Measurements from ENCODE around the gene IRF2BP2.
A peak's percentile ranks its signal among the peaks of the same experiment; 100 is the strongest.

DNA sequence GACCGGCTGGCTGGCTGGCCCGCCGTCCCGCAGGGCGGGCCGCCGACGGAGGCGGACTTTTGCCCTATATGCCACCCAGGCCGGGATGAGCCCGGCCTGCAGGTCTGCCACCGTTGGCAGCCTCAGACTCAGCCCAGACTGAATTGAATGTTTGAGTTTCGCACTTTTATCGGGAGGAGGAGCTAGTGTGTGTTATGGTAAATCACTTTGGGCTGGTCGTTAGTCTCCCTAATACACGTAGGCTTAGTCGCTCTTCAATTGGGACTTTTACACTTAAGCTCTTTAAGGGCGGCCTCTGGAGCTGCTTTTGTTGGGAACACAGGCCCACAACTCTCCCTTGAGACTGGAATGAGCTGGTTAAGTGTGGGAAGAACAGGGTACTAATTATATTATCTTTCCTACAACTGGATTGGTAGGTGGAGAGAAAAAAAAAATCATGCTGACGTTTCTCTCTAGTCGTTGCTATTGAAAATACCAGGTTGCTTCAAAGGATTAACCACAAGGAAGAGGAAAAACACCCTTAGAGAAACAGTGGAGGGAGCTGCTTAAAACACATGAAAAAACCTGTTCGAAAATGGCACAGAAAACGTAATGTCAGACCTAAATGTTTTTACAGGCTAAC is 1.4 kb upstream of the IRF2BP2 start:
- TF ChIP-seq POLR2A (IDR thresholded peaks at IDR 0.05) = peak in 1 of 2 donors; percentile 30
- TF ChIP-seq, protein P1, sequence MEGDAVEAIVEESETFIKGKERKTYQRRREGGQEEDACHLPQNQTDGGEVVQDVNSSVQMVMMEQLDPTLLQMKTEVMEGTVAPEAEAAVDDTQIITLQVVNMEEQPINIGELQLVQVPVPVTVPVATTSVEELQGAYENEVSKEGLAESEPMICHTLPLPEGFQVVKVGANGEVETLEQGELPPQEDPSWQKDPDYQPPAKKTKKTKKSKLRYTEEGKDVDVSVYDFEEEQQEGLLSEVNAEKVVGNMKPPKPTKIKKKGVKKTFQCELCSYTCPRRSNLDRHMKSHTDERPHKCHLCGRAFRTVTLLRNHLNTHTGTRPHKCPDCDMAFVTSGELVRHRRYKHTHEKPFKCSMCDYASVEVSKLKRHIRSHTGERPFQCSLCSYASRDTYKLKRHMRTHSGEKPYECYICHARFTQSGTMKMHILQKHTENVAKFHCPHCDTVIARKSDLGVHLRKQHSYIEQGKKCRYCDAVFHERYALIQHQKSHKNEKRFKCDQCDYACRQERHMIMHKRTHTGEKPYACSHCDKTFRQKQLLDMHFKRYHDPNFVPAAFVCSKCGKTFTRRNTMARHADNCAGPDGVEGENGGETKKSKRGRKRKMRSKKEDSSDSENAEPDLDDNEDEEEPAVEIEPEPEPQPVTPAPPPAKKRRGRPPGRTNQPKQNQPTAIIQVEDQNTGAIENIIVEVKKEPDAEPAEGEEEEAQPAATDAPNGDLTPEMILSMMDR (IDR thresholded peaks at IDR 0.05) = no peak

Data from thyroid gland (tissue), 4 donors.